Esophagus (tissue), 2 donors: ENCODE measurements around the gene EID1. TPM values are rescaled to one million over a fixed set of nuclear protein-coding genes. Genes with fewer than 3 reads are reported as not detected.
"Not testable (repeated sequence)": the region's sequence is repeated elsewhere in the genome, so short reads cannot be mapped to it uniquely, and the experiment has no call there.

Experiments
- H3K27ac ChIP-seq, 2 donors: one replicate each; pipeline ENCODE4 v1.5.1; 2013; ENCODE audit warnings: low read depth in 2 of 2, mild to moderate bottlenecking in 2 of 2, inconsistent platforms in 1 of 2, low read length in 1 of 2, moderate library complexity in 1 of 2
- H3K27me3 ChIP-seq, 2 donors: one replicate each; pipeline ENCODE4 v1.6.1; 2013; ENCODE audit warnings: low read length in 2 of 2, control low read depth in 1 of 2, mild to moderate bottlenecking in 1 of 2; ENCODE audit not compliant: insufficient read depth in 2 of 2, control insufficient read depth in 1 of 2
- H3K36me3 ChIP-seq, 2 donors: one replicate each; pipeline ENCODE4 v1.6.1; 2013; ENCODE audit warnings: low read length in 1 of 2; ENCODE audit not compliant: control insufficient read depth in 2 of 2, insufficient read depth in 2 of 2
- H3K4me1 ChIP-seq, 2 donors: one replicate each; pipeline ENCODE4 v1.6.1; 2013; ENCODE audit warnings: low read length in 1 of 2; ENCODE audit not compliant: control insufficient read depth in 2 of 2, insufficient read depth in 2 of 2
- H3K4me3 ChIP-seq, 2 donors: one replicate each; pipeline ENCODE4 v1.5.1; 2013; ENCODE audit warnings: low read length in 2 of 2, mild to moderate bottlenecking in 2 of 2, low read depth in 1 of 2, moderate library complexity in 1 of 2
- H3K9me3 ChIP-seq, 2 donors: one replicate each; pipeline ENCODE4 v1.6.1; 2013; ENCODE audit warnings: mild to moderate bottlenecking in 2 of 2, low read depth in 1 of 2, low read length in 1 of 2, moderate library complexity in 1 of 2; ENCODE audit not compliant: control insufficient read depth in 2 of 2, insufficient read depth in 1 of 2
- WGBS, 2 donors: extraction: QIAGEN DNeasy Blood & Tissue Kit; methylation state at CpG; one replicate each; pipeline ENCODE4 v1.1.7; 2013; 5-methylcytosine and 5-hydroxymethylcytosine counted together
- polyA plus RNA-seq, 2 donors: library from polyadenylated mRNA; stranded (reverse); fragments of 200-250 nt; gene quantifications; one replicate each; pipeline ENCODE4 v1.2.3, GENCODE V29; 2013
- donor health status: healthy with polysubstance abuse.
- donor health status: Bipolar disorder and iron deficiency.

The EID1 gene
- polyA plus RNA-seq, 2 donors, result 41.7 to 54.2 TPM

DNA sequence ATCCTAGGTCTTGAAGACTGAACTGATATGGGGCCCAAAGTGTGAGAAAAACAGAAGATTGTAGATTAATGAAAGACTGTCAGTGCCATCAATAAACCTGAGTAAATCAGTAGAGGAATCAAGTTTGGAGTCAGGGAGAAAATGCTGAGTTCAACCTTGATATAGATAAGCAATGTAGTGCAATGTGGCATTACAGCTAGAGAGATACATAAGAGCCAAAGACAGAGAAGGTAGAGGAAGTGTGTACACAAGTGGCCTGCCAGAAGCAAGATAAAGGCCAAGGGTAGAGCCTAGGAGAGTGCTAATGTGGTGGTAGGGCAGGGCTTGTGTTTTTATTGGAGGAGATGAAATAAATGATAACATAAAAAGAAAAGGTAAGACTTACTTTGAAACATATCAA is 26.0 kb upstream of the EID1 start:
- H3K36me3 ChIP-seq, result no peaks in the 10 kb centered on the region
- no peak overlapping the region for H3K27ac ChIP-seq
- H3K27me3 ChIP-seq, result no peaks in the 10 kb centered on the region
- H3K4me1 ChIP-seq, result no peaks in the 10 kb centered on the region
- H3K9me3 ChIP-seq, result no peaks in the 10 kb centered on the region
- no peak overlapping the region for H3K4me3 ChIP-seq

GRCh38 chr15:48854434-48854833 is 23.5 kb upstream of the EID1 start:
- H3K27me3 ChIP-seq, H3K4me3 ChIP-seq, H3K9me3 ChIP-seq, H3K4me1 ChIP-seq, H3K36me3 ChIP-seq, H3K27ac ChIP-seq: not testable (repeated sequence)
- WGBS, 2 donors, result 97 to 98% methylated on average over 3 of the region's 3 CpGs

DNA sequence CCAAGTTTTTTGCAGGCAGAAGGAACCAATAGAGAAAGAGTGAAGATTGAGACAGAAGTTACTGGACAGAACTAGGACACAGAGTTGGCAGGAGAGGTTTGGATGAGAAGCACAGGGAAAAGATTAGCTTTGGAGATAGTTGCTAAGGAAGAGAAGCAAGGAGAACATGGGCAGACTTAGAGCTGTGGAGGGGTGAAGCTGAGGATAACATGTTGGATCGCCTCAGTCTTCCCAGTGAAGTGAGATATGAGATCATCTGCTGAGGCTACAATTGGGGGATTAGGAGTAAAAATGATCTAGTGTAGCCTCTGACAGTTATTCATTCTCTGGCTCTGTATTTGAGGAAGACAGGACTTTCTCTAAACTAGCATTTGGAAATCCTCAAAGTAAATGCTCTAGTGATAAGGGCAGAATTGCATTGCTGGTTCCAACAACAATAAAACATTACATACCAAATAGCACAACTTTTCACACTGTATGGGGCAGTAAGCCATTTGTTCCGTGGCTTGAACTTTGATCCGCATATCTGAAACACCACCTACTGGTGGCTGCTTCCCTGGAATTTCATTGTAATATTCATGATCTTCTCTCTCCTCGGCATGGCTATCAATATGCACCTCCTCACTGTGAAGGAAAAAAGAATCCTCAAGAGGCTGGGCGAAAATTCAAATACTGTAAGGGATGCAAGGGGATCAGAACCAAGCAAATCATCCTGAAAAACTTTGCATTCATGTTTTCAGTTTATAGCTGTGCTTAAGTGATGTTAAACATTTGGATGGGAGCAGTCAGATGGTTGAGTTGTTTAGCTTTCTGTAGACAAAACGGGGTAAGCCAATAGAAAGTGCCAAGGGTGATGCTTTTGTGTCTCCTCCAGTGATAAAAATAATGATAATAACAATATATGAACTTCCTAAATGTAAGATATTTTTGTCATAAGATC is 22.2 kb upstream of the EID1 start:
- WGBS, 2 donors, result 22 to 24% methylated on average over 6 of the region's 6 CpGs
- H3K27ac ChIP-seq, result no peak overlapping the region
- no peak overlapping the region for H3K4me3 ChIP-seq
- no peaks in the 10 kb centered on the region for H3K36me3 ChIP-seq
- H3K27me3 ChIP-seq, result no peaks in the 10 kb centered on the region
- H3K4me1 ChIP-seq, result no peaks in the 10 kb centered on the region
- H3K9me3 ChIP-seq, result no peaks in the 10 kb centered on the region

DNA sequence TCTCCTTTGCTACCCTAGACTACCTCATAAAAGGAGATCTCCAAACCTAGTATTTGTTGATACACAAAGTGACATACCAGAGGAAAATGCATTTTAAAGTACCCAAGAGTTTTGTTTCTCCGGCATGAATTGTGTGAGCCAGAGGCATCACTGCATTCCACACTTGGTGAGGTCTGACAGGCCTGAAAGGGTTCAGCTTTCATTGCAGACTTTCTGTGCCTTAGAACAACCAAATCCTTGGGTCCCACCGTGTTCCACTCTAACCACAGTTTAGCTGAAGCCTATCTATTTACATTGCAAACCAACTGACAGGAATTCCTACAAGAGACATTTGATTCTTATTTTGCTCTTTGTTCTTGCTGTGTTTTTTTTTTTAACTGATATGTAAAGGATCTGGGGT is 21.0 kb upstream of the EID1 start:
- 51 to 54% methylated on average over 2 of the region's 2 CpGs for WGBS, 2 donors
- H3K4me1 ChIP-seq, result no peaks in the 10 kb centered on the region
- H3K27me3 ChIP-seq, result no peaks in the 10 kb centered on the region
- no peak overlapping the region for H3K27ac ChIP-seq
- no peaks in the 10 kb centered on the region for H3K36me3 ChIP-seq
- no peaks in the 10 kb centered on the region for H3K9me3 ChIP-seq
- no peak overlapping the region for H3K4me3 ChIP-seq

DNA sequence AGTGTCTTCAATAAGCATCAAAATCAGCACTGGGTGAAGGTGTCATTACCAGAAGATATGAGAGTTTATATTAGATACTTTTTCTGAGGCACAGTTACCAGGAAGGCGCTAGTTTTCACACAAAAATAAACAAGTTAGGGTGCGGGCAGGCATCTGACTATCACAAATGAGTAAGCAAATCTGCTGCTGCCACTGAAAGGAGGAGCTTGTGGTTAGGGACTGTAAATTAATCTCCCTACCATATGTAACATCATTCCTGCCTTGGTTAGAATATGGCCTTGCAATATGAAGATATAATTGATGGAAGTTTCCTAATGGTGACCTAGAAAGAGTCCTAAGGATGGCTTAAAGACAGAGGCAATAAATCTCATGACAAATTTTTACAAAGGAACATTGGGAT is 19.5 kb upstream of the EID1 start:
- Histone ChIP-seq H3K4me1 (no peaks in the 10 kb centered on the region), H3K27ac (no peak overlapping the region), H3K9me3 (no peaks in the 10 kb centered on the region), H3K36me3 (no peaks in the 10 kb centered on the region), H3K4me3 (no peak overlapping the region), H3K27me3 (no peaks in the 10 kb centered on the region)
- 31 to 43% methylated on average over 2 of the region's 2 CpGs for WGBS, 2 donors

- no peak overlapping the region for H3K4me3 ChIP-seq
- H3K9me3 ChIP-seq, result no peaks in the 10 kb centered on the region
- no peaks in the 10 kb centered on the region for H3K4me1 ChIP-seq
- H3K36me3 ChIP-seq, result no peaks in the 10 kb centered on the region
- WGBS, 2 donors, result 85 to 89% methylated on average over 2 of the region's 2 CpGs
- no peak overlapping the region for H3K27ac ChIP-seq
- H3K27me3 ChIP-seq, result no peaks in the 10 kb centered on the region
Observed at GRCh38 chr15:48859426-48859825, 18.5 kb upstream of the EID1 start.

- WGBS, 2 donors, result 3% methylated on average over 1 of the region's 1 CpG
- H3K4me1 ChIP-seq, result no peaks in the 10 kb centered on the region
- no peak overlapping the region for H3K4me3 ChIP-seq
- H3K9me3 ChIP-seq, result no peaks in the 10 kb centered on the region
- H3K27ac ChIP-seq, result no peak overlapping the region
- no peaks in the 10 kb centered on the region for H3K36me3 ChIP-seq
- H3K27me3 ChIP-seq, result no peaks in the 10 kb centered on the region
Observed at GRCh38 chr15:48861813-48862431, 16.0 kb upstream of the EID1 start.

GRCh38 chr15:48862705-48863104 is 15.2 kb upstream of the EID1 start:
- Histone ChIP-seq H3K4me1 (no peaks in the 10 kb centered on the region), H3K27ac (no peak overlapping the region), H3K9me3 (no peaks in the 10 kb centered on the region), H3K36me3 (no peaks in the 10 kb centered on the region), H3K27me3 (no peaks in the 10 kb centered on the region), H3K4me3 (no peak overlapping the region)
- WGBS, 2 donors, result 82 to 90% methylated on average over 1 of the region's 1 CpG

DNA sequence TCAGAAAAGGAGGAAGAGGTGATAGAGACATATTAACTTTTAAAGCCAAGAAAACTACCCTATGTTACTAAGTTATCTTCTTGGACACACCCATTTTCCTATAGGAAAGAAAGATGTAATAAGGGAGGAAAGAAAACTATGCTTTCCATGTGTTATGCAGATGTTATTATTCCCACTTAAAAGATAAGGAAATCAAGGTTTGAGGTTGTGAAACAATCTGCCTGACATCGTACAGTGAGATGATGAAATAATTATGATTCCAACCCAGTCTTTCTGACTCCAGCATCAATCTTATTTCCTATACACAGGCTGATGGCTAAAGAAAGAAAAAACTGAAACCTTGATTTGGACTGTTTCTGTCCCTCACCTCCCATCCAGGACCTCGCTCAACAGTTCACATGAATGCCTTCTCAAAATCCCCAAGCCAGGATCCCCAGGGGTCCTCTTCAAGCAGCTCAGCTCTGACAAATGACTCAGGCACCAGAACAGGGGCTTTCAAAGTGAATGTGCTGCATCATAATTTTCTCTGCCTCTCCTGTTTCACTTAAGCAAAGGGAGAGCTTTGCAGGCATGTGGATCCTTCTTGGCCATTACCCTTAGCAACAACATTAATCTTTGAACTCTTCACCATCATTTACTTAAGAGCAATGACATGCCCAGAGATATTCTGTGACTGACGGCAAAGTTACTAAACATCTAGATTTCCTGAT is 12.4 kb upstream of the EID1 start:
- 58 to 71% methylated on average over 3 of the region's 3 CpGs for WGBS, 2 donors
- Histone ChIP-seq H3K27me3 (no peaks in the 10 kb centered on the region), H3K27ac (no peak overlapping the region), H3K36me3 (no peaks in the 10 kb centered on the region), H3K9me3 (no peaks in the 10 kb centered on the region), H3K4me3 (no peak overlapping the region), H3K4me1 (no peaks in the 10 kb centered on the region)
